ENCODE measurements around the gene ZFYVE9.

- TF ChIP-seq CTCF (conservative IDR thresholded peaks at IDR 0.05; ENCODE audit: low read length) (no peak), EZH2phosphoT487 (IDR thresholded peaks at IDR 0.05; ENCODE audit: borderline replicate concordance) (no peak)
Measured at GRCh38 chr1:52235646-52236045, 93.8 kb downstream of the ZFYVE9 start.

Measured in Loucy (cell line).